C4-2B (cell line): ENCODE results near the gene C2CD2L.
"Not testable (repeated sequence)": the region's sequence is repeated elsewhere in the genome, so short reads cannot be mapped to it uniquely, and the experiment has no call there.

Experiments
- H3K27ac ChIP-seq: fragments of 450-650 bp; 2 replicates; pipeline ENCODE4 v1.5.1; 2017
- CTCF ChIP-seq: fragments of 450-650 bp; conservative IDR thresholded peaks from 2 replicates; pipeline ENCODE4 v1.5.1; 2017; ENCODE audit warnings: mild to moderate bottlenecking
- ZFX ChIP-seq: fragments of 450-650 bp; IDR thresholded peaks from 2 replicates; pipeline ENCODE4 v1.6.1; 2017

The C2CD2L gene

DNA sequence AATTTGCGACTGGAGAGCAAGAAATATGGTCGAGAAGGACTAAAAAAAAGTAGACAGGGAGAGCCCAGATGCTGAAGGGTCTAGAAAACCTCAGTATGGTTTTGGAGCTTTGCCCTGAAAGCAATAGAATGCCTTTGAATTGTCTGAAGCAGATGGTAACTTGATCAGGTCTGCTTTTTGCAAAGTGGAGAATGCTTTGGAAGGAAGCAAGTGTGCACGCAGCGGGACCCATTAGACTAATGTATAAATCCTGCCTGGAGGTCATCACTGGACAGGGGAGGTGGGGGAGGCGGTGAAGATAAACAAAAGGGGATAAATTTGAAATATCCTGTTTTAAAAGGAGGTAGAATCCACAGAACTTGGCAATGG lies 13.5 kb downstream of the C2CD2L start:
- peak overlapping the region; percentile 78 for H3K27ac ChIP-seq
- no peak for TF ChIP-seq CTCF
- no peak for TF ChIP-seq ZFX

- H3K27ac ChIP-seq = peak within 1 kb of the TSS; percentile 78
- no peak for TF ChIP-seq CTCF
- TF ChIP-seq ZFX = no peak
Observed at GRCh38 chr11:119121008-119121810, 14.1 kb downstream of the C2CD2L start, which contains the start of gene HINFP. Gene HINFP (plus strand): TSS chr11:119121580. CDS start chr11:119126945, 5,365 bp downstream.

- TF ChIP-seq ZFX = no peak
- TF ChIP-seq CTCF = no peak
- H3K27ac ChIP-seq = peak overlapping the region; percentile 78
Observed at GRCh38 chr11:119121811-119122124, 14.6 kb downstream of the C2CD2L start.

- no peak for TF ChIP-seq ZFX
- TF ChIP-seq CTCF = no peak
- no peak overlapping the region for H3K27ac ChIP-seq
Observed at GRCh38 chr11:119125821-119126220, 18.7 kb downstream of the C2CD2L start.

- peak overlapping the region; percentile 12; the same call in 1 of the 2 replicates for H3K27ac ChIP-seq
- TF ChIP-seq ZFX (no peak), CTCF (no peak)
Observed at GRCh38 chr11:119126675-119127268, 19.6 kb downstream of the C2CD2L start.

GRCh38 chr11:119130662-119131061 lies 23.5 kb downstream of the C2CD2L start:
- TF ChIP-seq CTCF (no peak), ZFX (no peak)
- no peak overlapping the region for H3K27ac ChIP-seq

DNA sequence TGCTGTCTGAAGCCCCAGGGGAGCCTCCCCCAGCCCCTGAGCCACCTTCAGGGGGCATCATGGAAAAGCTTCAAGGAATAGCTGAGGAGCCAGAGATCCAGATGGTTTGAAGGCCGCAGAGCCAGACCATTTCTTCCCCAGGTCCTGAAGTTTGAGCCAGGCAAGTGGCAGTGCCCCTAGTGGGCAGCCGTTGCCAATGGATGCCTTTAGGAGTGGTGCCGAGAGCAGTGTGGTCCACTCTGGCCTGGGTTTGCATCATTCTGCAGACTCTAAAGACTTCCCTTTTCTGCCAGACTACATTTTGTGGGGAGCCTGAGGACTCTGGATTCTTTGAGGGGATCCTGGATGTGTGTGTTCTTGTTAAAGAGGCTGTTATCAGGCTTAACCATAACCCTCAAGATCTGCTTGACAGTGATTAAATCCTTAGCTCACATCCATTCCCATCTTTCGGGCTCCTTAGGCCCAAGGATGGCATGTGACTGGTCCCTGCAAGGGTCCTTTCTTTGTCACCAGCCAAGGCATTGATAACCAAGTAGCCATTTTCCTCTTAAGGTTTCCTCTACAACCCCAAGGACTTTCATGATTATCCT lies 27.3 kb downstream of the C2CD2L start:
- peak; percentile 78 for TF ChIP-seq CTCF
- TF ChIP-seq ZFX = no peak
- H3K27ac ChIP-seq = no peak overlapping the region

DNA sequence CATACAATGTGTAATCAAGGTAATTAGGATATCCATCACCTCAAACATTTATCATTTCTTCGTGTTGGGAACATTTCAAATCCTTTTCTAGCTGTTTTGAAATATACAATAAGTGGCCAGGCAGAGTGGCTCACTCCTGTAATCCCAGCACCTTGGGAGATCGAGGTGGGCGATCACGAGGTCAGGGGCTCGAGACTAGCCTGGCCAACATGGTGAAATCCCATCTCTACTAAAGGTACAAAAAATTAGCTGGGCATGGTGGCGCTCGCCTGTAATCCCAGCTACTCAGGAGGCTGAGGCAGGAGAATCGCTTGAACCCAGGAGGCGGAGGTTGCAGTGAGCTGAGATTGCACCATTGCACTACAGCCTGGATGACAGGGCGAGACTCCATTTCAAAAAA lies 32.1 kb downstream of the C2CD2L start:
- not testable (repeated sequence) for H3K27ac ChIP-seq
